GM12878 (cell line): ENCODE results near the gene ZNF333. TPM values are rescaled to one million over a fixed set of nuclear protein-coding genes. Genes with fewer than 3 reads are reported as not detected.

Experiments used
- BCL3 ChIP-seq: IDR thresholded peaks from 2 replicates; pipeline ENCODE4 v1.6.1; 2011; ENCODE audit warnings: borderline replicate concordance, low read depth, mild to moderate bottlenecking, moderate library complexity, low read length; ENCODE audit not compliant: insufficient read depth, poor library complexity, severe bottlenecking
- E4F1 ChIP-seq: fragments of 450-650 bp; IDR thresholded peaks from 2 replicates; pipeline ENCODE4 v1.6.1; 2018; ENCODE audit warnings: borderline replicate concordance, mild to moderate bottlenecking; ENCODE audit not compliant: partially characterized antibody
- HSF1 ChIP-seq: fragments of 150-350 bp; IDR thresholded peaks from 2 replicates; pipeline ENCODE4 v1.6.1; 2014; ENCODE audit warnings: mild to moderate bottlenecking, low read depth, low read length
- KAT2A ChIP-seq: conservative IDR thresholded peaks from 2 replicates; pipeline ENCODE4 v1.6.1; 2011; ENCODE audit warnings: low read depth, low read length; ENCODE audit not compliant: control insufficient read depth
- KLF5 ChIP-seq: fragments of 450-650 bp; IDR thresholded peaks from 2 replicates; pipeline ENCODE4 v1.6.1; 2014; ENCODE audit warnings: mild to moderate bottlenecking; ENCODE audit not compliant: partially characterized antibody
- NR2C1 ChIP-seq: fragments of 450-650 bp; IDR thresholded peaks from 2 replicates; pipeline ENCODE4 v1.6.1; 2017; ENCODE audit warnings: antibody characterized with exemption, mild to moderate bottlenecking, moderate library complexity
- NRF1 ChIP-seq: conservative IDR thresholded peaks from 2 replicates; pipeline ENCODE4 v1.6.1; 2011; ENCODE audit warnings: mild to moderate bottlenecking, low read depth, low read length, improper control_type of control experiment
- PRDM15 ChIP-seq: fragments of 450-650 bp; formaldehyde crosslinking; IDR thresholded peaks from 2 replicates; pipeline ENCODE4 v1.4.0; 2020; ENCODE audit warnings: mild to moderate bottlenecking, moderate library complexity
- SREBF1 ChIP-seq: IDR thresholded peaks from 2 replicates; pipeline ENCODE4 v1.6.1; 2012; ENCODE audit warnings: mild to moderate bottlenecking, low read length
- ZSCAN29 ChIP-seq: fragments of 450-650 bp; IDR thresholded peaks from 2 replicates; pipeline ENCODE4 v1.6.1; 2017; ENCODE audit warnings: mild to moderate bottlenecking, moderate library complexity
- polyA plus RNA-seq, 11 experiments: library from polyadenylated mRNA; depleted of rRNA in 4 of 11; unstranded in 6 of 11; stranded (reverse) in 5 of 11; fragments of >200 nt; fragmentation: Nextera tagmentation in 4 of 11; fragmentation: Illumina TruSeq in 1 of 11; extraction: Ambion mirVana in 4 of 11; extraction: Trizol in 1 of 11; gene quantifications; 1 replicate in 1 of 11; 2 replicates in 10 of 11; pipeline versions ENCODE4 v1.2.1 to v1.2.3, GENCODE V29; 2011 to 2016; ENCODE audit warnings: inconsistent platforms in 2 of 11, missing spikeins in 2 of 11, low read depth in 1 of 11
- total RNA-seq, 4 experiments: library from RNA; depleted of rRNA in 3 of 4; stranded (reverse); fragments of >200 nt in 3 of 4; fragmentation: Illumina TruSeq in 1 of 4; extraction: Trizol in 1 of 4; gene quantifications; 2 replicates each; pipeline versions ENCODE4 v1.2.1 to v1.2.3, GENCODE V29; 2013 to 2021

Gene ZNF333
- total and polyA plus RNA-seq, 10 of the 15 experiments (the other 5 are each of a cell fraction or from before 2014, with no cell fraction given): 2.3 to 14.1 (median 5.7) TPM

- TF ChIP-seq E4F1 (no peak), ZSCAN29 (no peak), BCL3 (no peak), NR2C1 (no peak), KAT2A (no peak), NRF1 (no peak), HSF1 (no peak), KLF5 (no peak), SREBF1 (no peak), PRDM15 (no peak)
- TF ChIP-seq, all 136 proteins: peak for 0
These were observed 16.8 kb upstream of the ZNF333 start (continued) for GRCh38 chr19:14673088-14673487.
